GM13976 (cell line): ENCODE data around the gene ATOH1.

Experiments used
- DNase-seq: peaks from one replicate; pipeline ENCODE4 v3.0.0; 2012; ENCODE audit warnings: low spot score
- CTCF ChIP-seq: IDR thresholded peaks from 2 replicates; pipeline ENCODE4 v1.5.1; 2012; ENCODE audit warnings: borderline replicate concordance, mild to moderate bottlenecking; ENCODE audit not compliant: insufficient read depth; ENCODE audit errors: extremely low read depth, missing control alignments, control extremely low read depth
- in situ Hi-C: fragments of 300-500 bp; cut with MboI; formaldehyde crosslinking; loops from one replicate; pipeline ENCODE4 v1.12.0; 2022; ENCODE audit warnings: low sequenced_read_pairs, mixed read lengths, inconsistent platforms; ENCODE audit not compliant: unreplicated experiment

Gene ATOH1

DNA sequence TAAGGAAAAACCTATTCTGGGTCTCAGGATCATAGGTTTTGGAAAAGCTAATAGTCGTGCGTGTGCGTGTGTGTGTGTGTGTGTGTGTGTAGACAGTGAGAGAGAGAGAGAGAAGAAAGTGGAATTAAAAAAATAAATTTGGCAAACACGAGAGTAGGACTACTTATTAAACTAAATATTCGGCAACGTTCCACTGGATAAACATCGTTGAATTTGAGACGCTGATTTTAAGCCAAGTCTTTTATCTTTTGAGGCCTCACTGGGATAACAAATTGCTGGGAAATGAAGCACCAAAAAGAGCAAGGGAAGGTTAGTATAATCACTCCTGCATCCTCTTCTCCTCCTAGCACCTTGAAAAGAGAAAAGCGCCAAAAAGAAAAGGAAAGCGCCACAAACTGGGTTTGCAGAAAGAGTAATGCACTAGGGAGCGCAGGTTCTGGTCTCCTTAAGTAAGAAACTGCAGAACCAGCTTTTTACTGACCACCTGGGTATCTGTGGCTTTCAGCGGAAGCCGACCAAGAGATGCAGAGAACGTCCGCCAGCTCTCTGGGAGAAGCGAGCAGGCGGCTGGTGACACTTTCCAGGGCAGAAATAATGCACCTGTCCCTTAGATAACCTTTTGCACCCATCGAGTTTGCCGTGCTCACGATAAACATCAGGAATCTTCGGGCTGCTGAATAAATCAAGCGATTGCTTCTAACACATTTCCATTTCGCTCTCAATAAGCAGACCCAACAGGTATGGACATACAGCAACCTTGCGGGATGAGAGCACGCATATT lies 3.4 kb downstream of the ATOH1 start:
- in situ Hi-C loops = no loop called here
- no peak for DNase-seq
- TF ChIP-seq CTCF = no peak

DNA sequence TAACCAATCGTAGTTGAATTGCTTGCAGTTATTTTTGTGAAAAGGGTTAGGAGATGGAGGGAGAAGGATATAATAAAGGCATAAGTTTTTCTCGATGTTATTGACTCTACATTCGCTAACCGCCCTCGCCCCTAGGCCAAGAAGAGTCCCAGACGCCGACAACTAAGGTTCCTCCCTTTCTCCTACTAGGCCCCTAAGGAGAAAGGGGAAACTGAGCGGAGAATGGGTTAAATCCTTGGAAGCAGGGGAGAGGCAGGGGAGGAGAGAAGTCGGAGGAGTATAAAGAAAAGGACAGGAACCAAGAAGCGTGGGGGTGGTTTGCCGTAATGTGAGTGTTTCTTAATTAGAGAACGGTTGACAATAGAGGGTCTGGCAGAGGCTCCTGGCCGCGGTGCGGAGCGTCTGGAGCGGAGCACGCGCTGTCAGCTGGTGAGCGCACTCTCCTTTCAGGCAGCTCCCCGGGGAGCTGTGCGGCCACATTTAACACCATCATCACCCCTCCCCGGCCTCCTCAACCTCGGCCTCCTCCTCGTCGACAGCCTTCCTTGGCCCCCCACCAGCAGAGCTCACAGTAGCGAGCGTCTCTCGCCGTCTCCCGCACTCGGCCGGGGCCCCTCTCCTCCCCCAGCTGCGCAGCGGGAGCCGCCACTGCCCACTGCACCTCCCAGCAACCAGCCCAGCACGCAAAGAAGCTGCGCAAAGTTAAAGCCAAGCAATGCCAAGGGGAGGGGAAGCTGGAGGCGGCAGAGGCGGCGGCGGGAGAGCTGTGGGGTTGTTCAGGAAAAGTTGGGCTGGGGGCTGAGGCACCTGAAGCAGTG lies 5.9 kb downstream of the ATOH1 start:
- in situ Hi-C loops = no loop called here

DNA sequence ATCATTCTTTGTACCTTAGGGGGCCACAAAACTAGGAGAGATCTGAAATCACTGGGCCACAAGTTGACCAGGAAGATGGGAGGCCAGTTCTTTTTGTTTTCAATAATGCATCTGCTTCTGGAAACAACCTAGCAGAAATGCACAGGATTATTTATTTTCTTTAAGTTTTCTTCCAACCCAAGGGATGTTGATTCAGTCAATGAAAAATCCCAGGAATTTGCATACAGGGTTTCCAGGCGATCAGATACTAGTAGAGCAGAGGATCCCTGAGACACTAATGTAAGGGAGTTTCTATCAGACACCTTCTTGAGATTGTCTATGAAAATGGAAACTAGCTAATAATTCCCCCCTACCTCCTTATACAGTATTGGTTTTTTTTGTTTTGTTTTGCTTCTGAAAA lies 7.4 kb downstream of the ATOH1 start:
- in situ Hi-C loops = no loop called here
- no peak for TF ChIP-seq CTCF
- no peak for DNase-seq

More for the DNA sequence above, 5.9 kb downstream of the ATOH1 start:
- no peak for TF ChIP-seq CTCF
- DNase-seq = no peak

GRCh38 chr4:93839704-93840103 lies 11.2 kb downstream of the ATOH1 start:
- in situ Hi-C loops = no loop called here
- DNase-seq = no peak
- no peak for TF ChIP-seq CTCF

DNA sequence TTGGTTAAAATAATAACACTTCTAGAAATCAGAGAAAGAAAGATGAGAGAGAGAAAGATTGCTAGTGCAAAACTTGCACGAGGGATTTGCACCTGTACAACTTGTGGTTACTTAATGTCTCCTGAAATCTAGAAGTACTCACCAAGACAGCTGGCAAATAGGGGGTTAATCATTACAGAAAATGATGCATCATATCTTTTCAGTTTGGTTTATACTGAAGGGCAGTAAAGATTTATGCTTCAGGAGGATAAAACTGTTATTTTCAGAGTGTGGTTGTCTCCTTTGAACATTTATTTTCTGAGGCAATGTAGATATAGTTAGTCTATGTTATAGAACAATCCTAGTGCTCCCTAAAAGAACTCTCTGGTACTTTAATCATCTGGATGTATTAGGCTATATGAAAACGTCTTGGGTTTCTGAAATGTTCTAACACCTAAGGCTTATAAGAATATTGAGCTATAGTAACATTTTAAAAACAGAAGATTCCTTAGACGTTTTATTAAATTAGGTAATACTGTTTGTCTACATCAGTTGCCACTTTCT lies 13.3 kb downstream of the ATOH1 start:
- no peak for TF ChIP-seq CTCF
- DNase-seq = no peak
- in situ Hi-C loops = no loop called here

GRCh38 chr4:93842601-93843252 lies 14.2 kb downstream of the ATOH1 start:
- in situ Hi-C loops = no loop called here
- no peak for TF ChIP-seq CTCF
- no peak for DNase-seq
